ENCODE data around the gene POM121L12.

GRCh38 chr7:53003653-53004445 lies 31.6 kb upstream of the POM121L12 start:
- no peak for TF ChIP-seq CTCF (conservative IDR thresholded peaks at IDR 0.05; ENCODE audit: low read length)
- TF ChIP-seq EZH2phosphoT487 (IDR thresholded peaks at IDR 0.05; ENCODE audit: borderline replicate concordance, low read depth, low read length), result no peak
